ENCODE measurements around the gene TRIM5.

TRIM5 gene

GRCh38 chr11:5679811-5680210 is 5.1 kb downstream of the TRIM5 start:
- no peak for DNase-seq (ENCODE audit: extremely low spot score)
- POLR2A ChIA-PET = no interaction called here
- no peak for TF ChIP-seq CTCF (IDR thresholded peaks at IDR 0.05; ENCODE audit: control extremely low read depth, extremely low read depth, low read depth, missing control alignments)
- CTCF ChIA-PET = interaction anchor here (1.7 to 3.3 kb wide), 3 partner anchors 8 to 15 kb away, joined by 3 to 11 read pairs (median 7); no protein-coding TSS in a partner anchor

DNA sequence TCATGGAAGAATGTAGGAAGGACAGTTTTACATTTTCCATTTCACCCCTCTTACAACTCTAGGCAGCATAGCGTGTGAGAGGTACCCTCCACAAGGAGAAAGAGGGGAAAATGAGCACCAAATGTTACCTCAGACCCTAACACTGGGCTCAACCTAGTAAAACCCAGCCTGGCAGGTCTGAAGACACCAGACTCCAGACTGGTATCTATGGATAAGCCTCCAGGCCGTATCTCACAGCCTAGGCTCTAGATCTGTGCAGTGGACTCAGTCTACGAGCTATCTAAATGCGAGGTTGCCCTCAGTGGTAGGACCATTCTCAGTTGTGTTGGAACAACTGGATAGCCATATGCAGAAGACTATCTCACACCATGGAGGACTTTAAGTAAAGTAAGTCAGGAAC is 10.5 kb downstream of the TRIM5 start:
- DNase-seq (ENCODE audit: extremely low spot score) = no peak
- ChIA-PET POLR2A (no interaction called here), CTCF (interaction anchor here (1.2 kb wide), 1 partner anchor 10 kb away, joined by 5 read pairs; the partner anchor contains the start of gene TRIM5)
- no peak for TF ChIP-seq CTCF (IDR thresholded peaks at IDR 0.05; ENCODE audit: control extremely low read depth, extremely low read depth, low read depth, missing control alignments)

DNA sequence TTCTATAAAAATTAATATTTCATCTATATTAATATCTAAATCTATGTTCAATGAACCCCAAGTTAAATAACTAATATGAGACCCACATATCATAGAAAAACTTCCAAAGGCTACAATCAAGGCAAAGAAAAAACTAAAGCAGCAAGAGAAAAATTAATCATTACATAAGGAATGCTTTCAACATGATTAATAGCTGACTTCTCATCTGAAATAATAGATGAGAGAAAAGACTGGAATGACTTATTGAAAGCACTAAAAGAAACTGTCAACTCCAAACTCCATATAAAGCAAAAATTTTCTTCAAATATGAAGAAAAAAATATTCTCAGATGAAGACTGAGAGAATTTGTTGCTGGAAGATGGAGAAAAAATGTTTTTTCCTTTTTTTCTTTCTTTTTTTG is 13.0 kb downstream of the TRIM5 start:
- CTCF ChIA-PET = interaction anchor here (1.1 kb wide), 1 partner anchor 13 kb away, joined by 5 read pairs; the partner anchor contains the start of gene TRIM5
- DNase-seq (ENCODE audit: extremely low spot score) = no peak
- POLR2A ChIA-PET = no interaction called here
- no peak for TF ChIP-seq CTCF (IDR thresholded peaks at IDR 0.05; ENCODE audit: control extremely low read depth, extremely low read depth, low read depth, missing control alignments)

DNA sequence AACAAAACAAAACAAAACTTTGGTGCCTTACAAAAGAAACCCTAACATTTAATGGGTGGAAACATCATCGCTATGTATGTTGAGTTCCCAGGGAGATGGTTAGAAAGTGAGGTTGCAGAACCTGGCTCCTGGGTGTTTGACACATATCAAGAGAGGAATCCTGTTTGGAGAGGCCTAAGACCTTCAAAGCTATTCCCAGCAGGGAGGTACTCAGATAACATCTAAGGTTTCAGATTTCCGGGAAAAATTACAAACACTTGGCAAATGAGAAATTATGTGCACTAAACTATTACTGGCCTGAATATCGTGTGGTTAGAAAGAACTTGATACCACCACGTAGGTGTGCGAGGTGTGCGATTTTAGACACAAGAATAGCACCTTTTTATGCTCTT is 18.5 kb downstream of the TRIM5 start:
- no peak for DNase-seq (ENCODE audit: extremely low spot score)
- POLR2A ChIA-PET = no interaction called here
- TF ChIP-seq CTCF (IDR thresholded peaks at IDR 0.05; ENCODE audit: control extremely low read depth, extremely low read depth, low read depth, missing control alignments) = no peak
- CTCF ChIA-PET = interaction anchor here (2.4 kb wide), 1 partner anchor 13 kb away, joined by 11 read pairs; no protein-coding TSS in a partner anchor

- TF ChIP-seq CTCF (IDR thresholded peaks at IDR 0.05; ENCODE audit: control extremely low read depth, extremely low read depth, low read depth, missing control alignments) = no peak
- ChIA-PET CTCF (interaction anchor here (2.4 kb wide), 1 partner anchor 13 kb away, joined by 11 read pairs; no protein-coding TSS in a partner anchor), POLR2A (no interaction called here)
- no peak for DNase-seq (ENCODE audit: extremely low spot score)
These were observed 19.0 kb downstream of the TRIM5 start for GRCh38 chr11:5665746-5666401.

GRCh38 chr11:5665051-5665570 is 19.8 kb downstream of the TRIM5 start:
- ChIA-PET CTCF (interaction anchor here (2.4 kb wide), 1 partner anchor 14 kb away, joined by 11 read pairs; no protein-coding TSS in a partner anchor), POLR2A (no interaction called here)
- no peak for TF ChIP-seq CTCF (IDR thresholded peaks at IDR 0.05; ENCODE audit: control extremely low read depth, extremely low read depth, low read depth, missing control alignments)
- no peak for DNase-seq (ENCODE audit: extremely low spot score)
